Neural cell (in vitro differentiated cells): Measurements from ENCODE around the gene SRSF7.

ENCODE experiments used
- CTCF ChIP-seq: fragments of 450-650 bp; IDR thresholded peaks from 2 replicates; pipeline ENCODE4 v1.5.1; 2014; ENCODE audit warnings: antibody characterized with exemption, mild to moderate bottlenecking, moderate library complexity; ENCODE audit not compliant: poor library complexity, severe bottlenecking
- EP300 ChIP-seq: fragments of 450-650 bp; conservative IDR thresholded peaks from 2 replicates; pipeline ENCODE4 v1.6.1; 2014; ENCODE audit warnings: antibody characterized with exemption, mild to moderate bottlenecking, moderate library complexity; ENCODE audit not compliant: poor library complexity, severe bottlenecking
- EZH2 ChIP-seq: fragments of 200-600, 300-800 bp; shearing (Covaris generic), sonication (generic); IDR thresholded peaks from 2 replicates; pipeline ENCODE4 v1.6.1; 2014; ENCODE audit warnings: antibody characterized with exemption, low read length, borderline replicate concordance, mild to moderate bottlenecking; ENCODE audit not compliant: insufficient read depth, poor library complexity, severe bottlenecking
- MXI1 ChIP-seq: fragments of 450-650 bp; conservative IDR thresholded peaks from 2 replicates; pipeline ENCODE4 v1.6.1; 2014; ENCODE audit warnings: antibody characterized with exemption, mild to moderate bottlenecking; ENCODE audit not compliant: poor library complexity, severe bottlenecking
- POLR2AphosphoS5 ChIP-seq: IDR thresholded peaks from 2 replicates; pipeline ENCODE4 v1.6.1; 2012
- RAD21 ChIP-seq: fragments of 450-650 bp; conservative IDR thresholded peaks from 2 replicates; pipeline ENCODE4 v1.6.1; 2014; ENCODE audit warnings: antibody characterized with exemption, mild to moderate bottlenecking, moderate library complexity
- REST ChIP-seq: IDR thresholded peaks from 2 replicates; pipeline ENCODE4 v1.6.1; 2012; ENCODE audit warnings: borderline replicate concordance

- no peak for TF ChIP-seq CTCF
- TF ChIP-seq EZH2, result no peak
- TF ChIP-seq POLR2AphosphoS5, result no peak
- TF ChIP-seq RAD21, result no peak
- no peak for TF ChIP-seq EP300
- no peak for TF ChIP-seq REST
- no peak for TF ChIP-seq MXI1
Observed at GRCh38 chr2:38700881-38701458, 50.2 kb downstream of the SRSF7 start.
